Activated CD4-positive, CD25-positive, alpha-beta regulatory T cell (primary cell): ENCODE measurements around the gene STAC3.
A peak's percentile ranks its signal among the peaks of the same experiment; 100 is the strongest.

ENCODE experiments used
- DNase-seq, 4 experiments: peaks; one replicate each; lab custom pipeline; 2025; lab: John Stamatoyannopoulos, UW

The STAC3 gene

DNA sequence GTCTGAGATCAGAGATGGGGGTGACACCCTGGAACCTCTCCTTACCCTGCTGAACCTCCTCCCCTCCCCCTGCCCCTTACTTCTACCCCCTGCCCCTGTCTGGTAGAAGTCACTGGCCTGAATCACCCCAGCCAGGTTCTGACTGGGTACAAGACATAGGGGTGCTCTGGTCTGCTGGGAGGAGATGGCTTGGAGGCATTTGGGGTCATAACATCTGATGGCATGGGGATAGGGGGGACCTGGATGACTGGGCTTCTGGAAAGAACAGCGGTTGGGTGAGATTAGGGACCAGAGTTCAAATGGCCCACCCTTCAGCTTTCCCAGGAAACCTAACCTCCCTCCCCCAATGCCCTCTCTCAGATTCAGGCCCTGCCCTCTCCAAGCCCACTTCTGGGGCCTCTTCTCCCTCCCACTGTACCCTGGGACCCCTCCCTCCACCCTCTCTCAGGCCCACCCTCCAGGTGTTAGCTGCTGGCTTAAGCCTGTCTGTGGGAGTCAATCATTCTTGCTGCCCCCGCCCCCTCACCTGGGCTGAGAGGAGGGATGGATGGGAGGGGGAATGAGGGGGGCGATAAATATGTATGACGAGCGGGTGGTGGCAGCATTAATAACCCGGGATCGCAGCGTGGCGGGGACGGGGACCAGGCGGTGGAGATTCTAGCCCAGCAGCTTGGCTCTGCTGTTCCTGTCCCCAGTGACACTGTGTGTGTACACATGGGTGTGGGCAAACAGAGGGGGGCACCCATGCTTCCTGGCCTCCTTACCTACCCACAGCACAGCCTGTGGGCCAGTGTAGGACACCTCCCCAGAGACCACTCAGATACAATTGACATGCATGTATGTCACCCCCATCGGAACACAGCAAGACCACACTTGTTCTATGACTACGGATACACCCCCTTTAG is 28.4 kb downstream of the STAC3 start:
- DNase-seq = no peak

GRCh38 chr12:57221169-57221917 is 29.6 kb downstream of the STAC3 start:
- no peak for DNase-seq

GRCh38 chr12:57220770-57221168 is 30.2 kb downstream of the STAC3 start:
- no peak for DNase-seq

DNA sequence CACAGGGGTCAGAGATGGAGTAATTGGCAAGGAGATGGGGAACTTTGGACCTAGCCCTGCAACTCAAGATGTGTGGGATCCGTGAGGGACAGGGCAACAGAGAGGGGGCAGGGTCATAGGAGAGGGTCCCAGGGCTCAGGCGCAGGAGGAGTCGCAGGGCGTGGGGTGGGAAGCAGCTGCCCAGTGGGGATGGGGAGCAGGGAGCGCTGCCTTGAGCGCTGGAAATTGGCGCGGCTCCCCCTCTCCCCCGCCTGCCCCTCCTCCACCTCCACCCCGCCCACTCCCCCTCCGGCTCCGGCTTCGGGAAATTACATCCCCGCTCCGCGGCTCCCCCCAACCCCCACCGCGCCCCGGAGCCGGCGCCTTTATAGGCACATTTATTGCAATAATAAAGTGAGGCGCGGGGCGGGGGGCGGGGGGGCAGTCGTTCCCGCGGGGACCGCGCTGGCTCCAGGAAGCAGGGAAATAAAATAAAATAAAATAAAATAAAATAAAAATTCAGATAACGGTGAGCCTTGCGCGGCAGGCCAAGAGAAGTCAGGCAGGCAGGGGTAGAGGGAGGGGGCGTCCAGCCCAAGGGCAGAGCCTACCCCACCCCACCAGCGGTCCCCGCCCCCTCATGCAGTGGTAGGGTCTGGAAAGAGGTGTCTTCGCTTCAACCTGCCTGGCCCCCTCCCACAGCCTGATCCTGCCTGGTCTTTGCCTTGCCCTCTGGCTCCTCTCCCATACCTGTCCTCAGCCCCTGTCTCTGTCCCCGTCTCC is 30.8 kb downstream of the STAC3 start:
- no peak for DNase-seq

DNA sequence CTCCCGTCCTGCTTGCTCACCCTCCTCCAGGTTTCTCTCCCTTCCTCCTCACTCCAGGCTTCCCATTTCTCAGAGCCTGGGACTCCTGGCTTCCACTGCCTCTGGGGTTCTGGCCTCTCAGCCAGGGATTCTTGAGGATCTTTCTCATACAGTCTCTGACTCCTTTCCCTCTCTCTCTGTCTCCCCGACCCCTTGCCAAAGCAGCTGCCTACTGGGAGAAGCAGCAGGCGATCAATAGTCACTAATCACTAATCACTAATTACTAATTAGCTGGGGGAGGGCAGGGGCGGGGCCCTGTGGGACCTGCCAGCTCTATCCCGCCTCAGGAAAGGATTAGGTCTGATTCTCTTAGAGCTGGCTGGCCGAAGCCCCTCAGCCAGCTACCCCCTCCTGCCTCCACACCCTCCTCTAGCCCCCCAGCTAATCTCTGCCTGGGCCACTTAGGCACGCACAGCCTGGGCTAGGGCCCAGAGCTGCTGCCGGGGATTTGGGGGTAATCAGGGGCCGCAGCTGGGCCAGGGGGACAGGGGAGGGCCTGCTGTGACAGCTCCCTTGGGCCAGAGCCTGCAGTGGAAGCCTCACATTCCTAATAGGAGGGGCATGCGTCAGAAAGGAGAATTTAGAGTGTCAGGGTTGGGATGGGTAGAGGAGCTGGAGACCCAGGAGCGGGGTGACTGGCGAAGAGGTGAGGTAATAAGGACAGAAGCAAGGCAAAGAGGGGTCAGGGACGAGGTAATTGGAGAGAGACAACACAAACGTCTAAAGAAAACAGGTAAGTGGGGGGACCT is 31.6 kb downstream of the STAC3 start:
- DNase-seq = no peak

DNA sequence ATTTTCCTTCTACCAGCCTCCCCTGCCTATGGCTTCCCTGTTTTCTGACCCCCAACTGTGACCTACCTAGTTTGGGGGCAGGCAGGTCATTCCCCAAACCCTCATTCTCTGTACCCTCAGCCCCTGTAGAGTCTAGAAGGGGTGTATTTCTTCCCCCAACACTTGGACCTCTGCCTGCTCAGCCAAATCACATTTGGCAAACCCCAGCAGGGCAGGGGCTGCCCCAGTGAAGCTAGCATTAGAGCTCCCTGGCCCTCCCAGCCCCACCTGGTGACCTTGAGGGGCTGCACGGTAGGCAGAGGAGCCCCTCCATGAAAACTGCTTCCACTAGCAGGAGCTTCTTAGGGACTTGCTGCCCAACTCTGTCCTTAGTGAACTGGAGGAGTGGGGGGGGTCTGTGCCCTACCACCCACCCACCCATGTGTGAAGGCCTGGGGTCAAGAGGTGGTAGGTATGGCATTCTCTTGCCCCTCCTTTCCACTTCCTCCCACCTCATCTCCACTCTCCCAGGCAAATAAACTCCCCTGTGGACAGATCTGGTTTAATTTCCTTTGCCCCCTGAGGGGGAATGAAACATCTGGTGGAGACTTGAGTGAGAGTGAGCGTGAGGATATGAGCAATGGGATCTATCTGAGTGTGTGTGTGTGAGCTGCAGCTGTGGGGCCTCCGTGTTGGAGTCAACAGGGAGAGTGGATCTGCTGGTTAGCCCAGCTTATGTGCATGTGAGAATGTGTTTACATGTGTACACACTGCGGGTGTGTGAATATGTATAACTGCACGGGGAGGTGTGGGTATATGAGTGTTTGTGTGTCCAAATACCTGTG is 32.7 kb downstream of the STAC3 start:
- DNase-seq = no peak

DNA sequence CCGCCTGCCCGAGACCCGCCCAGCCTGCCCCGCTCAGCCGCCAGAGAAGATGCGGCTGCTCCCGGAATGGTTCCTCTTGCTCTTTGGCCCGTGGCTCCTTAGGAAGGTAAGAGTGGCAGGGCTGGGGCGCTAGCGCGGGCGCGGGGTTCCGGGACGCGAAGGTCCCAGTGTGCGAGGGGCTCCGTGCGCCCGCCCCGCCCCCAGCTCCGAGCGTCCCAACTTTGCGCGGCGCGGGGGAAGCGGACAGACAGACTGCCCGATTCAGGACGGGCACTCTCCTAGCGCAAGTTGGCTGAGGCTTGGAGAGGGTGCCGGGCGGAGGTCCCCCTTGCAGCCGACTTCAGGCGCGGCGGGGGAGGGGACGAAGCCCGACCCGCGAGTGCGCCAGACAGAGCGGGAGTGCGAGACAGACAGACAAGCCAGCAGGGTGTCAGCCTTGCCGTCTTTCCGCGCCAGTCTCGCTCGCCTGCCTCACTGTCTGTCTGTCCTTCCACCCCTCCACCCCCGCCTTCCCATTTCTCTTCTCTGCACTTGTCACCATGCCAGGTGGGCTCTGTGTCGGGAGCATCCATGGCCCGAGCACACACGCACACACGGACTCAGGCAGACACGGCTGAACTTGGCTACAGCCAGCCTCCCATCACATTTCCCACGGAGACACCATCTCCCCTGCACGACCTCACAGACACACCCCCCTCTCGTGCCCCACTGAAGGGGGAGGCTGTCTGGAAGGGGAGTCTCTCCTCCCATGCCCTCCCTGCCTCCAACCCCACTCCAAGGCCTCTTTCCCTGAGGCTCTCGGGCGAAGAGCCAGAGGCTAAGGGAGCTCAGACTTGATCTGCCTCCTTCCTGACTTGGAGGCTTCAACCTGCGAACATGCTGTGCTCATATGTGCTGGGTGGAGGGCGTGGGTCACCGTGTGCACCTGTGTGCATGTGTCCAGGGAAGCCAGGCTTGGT is 33.8 kb downstream of the STAC3 start:
- no peak for DNase-seq

DNA sequence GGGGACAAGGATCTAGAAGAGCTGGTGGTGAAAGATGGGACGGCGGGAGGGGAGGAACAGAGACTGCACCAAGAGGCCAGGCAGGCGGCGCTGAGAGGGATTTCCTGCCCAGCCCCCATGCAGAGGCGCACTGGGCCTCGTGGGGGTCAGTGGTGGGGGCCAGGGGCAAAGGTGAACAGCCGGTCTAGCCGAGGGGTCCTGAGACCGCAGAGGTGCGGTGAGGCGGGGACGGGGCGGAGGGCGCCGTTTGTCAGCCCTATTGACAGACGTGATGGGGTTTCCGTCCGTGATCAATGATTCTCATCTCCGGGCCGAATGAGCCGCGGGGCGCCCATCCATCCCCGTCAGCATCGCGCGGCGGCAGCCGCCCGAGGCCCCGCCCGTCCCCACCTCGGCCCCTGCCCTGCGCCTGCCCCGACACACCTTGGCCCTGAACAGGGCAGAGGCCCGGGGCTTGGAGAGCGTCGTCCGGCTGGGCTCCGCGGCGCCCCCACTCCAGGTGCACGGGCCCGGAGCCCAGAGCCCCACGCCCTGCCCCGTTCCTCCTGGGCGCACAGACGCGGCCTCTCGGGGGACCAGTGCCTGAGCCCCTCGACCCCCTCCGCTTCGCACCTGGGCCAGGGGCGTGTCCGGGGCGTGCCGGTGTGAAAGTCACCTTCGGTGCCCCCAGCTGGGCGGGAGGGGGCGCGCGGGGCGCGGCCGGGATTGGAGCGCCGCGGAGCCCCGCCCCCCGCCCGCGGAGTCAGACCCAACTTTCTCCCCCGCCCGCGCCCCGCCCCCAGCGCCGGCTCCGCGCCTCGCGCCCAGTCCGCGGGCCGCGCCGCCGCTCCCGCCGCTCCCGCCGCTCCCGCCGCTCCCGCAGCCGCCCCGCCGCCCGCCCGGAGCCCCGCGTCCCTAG is 34.7 kb downstream of the STAC3 start, which contains the start of gene NXPH4:
Gene NXPH4, plus strand, starts transcription at position 781 of the 898 bp plus-strand sequence. CDS start 176 bp downstream, outside the sequence.
- peak in 3 of 4 experiments; percentile 21 to 50 (median 36) for DNase-seq

DNA sequence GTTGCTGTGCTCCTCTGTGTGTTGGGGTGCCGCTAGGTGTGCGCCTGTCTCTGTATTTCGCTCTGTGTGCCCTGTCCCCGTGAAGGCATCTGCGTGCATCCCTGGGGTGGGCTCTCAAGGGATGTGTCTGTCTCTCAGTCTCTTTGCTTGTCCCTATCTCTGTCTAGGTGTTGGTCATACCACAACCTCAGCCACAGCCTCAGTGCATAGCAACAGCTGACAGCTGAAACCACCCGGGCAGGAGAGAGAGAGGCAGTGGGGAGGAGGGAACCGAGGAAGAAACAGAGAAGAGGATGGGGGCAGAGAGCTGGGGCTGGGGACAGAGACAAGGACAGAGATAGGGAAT is 35.3 kb downstream of the STAC3 start:
- no peak for DNase-seq

GRCh38 chr12:57215065-57215464 is 35.9 kb downstream of the STAC3 start:
- no peak for DNase-seq

- peak; percentile 36 to 46 (median 40) for DNase-seq
Measured at GRCh38 chr12:57214398-57214781, 36.6 kb downstream of the STAC3 start.

- no peak for DNase-seq
Measured at GRCh38 chr12:57213763-57214397, 37.1 kb downstream of the STAC3 start.

DNA sequence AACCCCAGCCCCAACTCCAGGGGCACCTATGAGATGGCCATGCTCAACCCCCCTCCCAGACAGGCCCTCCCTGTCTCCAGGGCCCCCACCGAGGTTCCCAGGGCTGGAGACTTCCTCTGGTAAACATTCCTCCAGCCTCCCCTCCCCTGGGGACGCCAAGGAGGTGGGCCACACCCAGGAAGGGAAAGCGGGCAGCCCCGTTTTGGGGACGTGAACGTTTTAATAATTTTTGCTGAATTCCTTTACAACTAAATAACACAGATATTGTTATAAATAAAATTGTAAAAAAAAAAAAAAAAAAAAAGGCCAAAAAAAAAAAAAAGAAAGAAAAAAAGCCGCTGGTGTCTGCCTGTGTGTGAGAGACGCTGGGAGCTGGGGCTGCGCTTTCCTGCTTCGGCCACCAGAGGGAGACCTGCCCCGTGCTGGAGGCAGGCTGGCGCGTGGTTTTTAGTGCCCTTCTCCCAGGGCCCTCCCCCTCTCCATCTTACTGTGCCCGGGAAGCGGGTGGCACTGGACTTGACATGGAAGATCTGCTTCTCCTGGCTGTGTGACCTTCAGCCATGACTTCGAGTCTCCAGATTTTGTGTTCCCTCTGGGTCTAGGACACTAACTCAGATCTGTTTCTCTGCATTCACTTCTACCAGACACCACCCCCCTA is 37.8 kb downstream of the STAC3 start:
- DNase-seq = peak; percentile 66 to 77 (median 69)

GRCh38 chr12:57212701-57213057 is 38.3 kb downstream of the STAC3 start:
- no peak for DNase-seq

DNA sequence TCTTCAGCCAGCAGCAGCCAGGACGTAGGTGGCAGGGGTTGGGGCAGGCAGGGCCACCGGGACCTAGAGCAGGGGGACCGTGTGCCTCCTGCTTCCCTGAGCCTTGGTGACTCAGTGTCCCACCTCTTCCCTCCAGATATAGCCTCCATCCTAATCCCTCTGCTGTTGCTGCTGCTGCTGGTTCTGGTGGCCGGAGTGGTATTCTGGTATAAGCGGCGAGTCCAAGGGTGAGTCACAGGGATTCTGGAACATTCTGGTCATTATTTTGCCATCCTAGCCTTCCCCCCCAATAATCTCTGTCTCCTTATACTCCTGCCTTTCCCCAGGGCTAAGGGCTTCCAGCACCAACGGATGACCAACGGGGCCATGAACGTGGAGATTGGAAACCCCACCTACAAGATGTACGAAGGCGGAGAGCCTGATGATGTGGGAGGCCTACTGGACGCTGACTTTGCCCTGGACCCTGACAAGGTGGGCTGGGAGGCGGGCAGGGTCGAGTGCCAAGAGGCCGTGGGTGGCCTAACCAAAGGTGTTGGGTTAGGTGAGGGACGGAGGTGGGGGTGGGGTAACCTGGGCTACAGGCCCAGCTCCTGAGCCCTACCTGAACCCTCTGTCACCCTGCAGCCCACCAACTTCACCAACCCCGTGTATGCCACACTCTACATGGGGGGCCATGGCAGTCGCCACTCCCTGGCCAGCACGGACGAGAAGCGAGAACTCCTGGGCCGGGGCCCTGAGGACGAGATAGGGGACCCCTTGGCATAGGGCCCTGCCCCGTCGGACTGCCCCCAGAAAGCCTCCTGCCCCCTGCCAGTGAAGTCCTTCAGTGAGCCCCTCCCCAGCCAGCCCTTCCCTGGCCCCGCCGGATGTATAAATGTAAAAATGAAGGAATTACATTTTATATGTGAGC is 38.9 kb downstream of the STAC3 start:
- no peak for DNase-seq

- DNase-seq = no peak
Measured at GRCh38 chr12:57210926-57211692, 39.9 kb downstream of the STAC3 start.
